Hepatocyte (in vitro differentiated cells): ENCODE results near the gene ARHGEF38. TPM values are rescaled to one million over a fixed set of nuclear protein-coding genes. Genes with fewer than 3 reads are reported as not detected.
A peak's percentile ranks its signal among the peaks of the same experiment; 100 is the strongest.

Source experiments
- DNase-seq: peaks from one replicate; pipeline ENCODE4 v3.0.0-alpha.2; 2016; ENCODE audit warnings: low spot score
- H2AFZ ChIP-seq: fragments of 200-600 bp; sonication (generic); 2 replicates; pipeline ENCODE4 v1.6.0; 2016; ENCODE audit warnings: antibody characterized with exemption, mild to moderate bottlenecking
- H3K27ac ChIP-seq: fragments of 200-600 bp; sonication (generic); 2 replicates; pipeline ENCODE4 v1.5.1; 2016; ENCODE audit warnings: mild to moderate bottlenecking
- H3K27me3 ChIP-seq: fragments of 200-600 bp; sonication (generic); 2 replicates; pipeline ENCODE4 v1.6.1; 2016
- H3K36me3 ChIP-seq: fragments of 200-600 bp; sonication (generic); replicated peaks from 2 replicates; pipeline ENCODE4 v1.5.1; 2016; ENCODE audit warnings: low read depth; ENCODE audit not compliant: insufficient read depth
- H3K4me1 ChIP-seq: fragments of 200-600 bp; sonication (generic); 2 replicates; pipeline ENCODE4 v1.5.1; 2016; ENCODE audit warnings: mild to moderate bottlenecking, moderate library complexity; ENCODE audit not compliant: insufficient read depth
- H3K4me2 ChIP-seq: fragments of 200-600 bp; sonication (generic); 2 replicates; pipeline ENCODE4 v1.6.0; 2016
- H3K4me3 ChIP-seq: fragments of 200-600 bp; sonication (generic); 2 replicates; pipeline ENCODE4 v1.5.1; 2016; ENCODE audit warnings: mild to moderate bottlenecking
- H3K79me2 ChIP-seq: fragments of 200-600 bp; sonication (generic); 2 replicates; pipeline ENCODE4 v1.6.0; 2017; ENCODE audit warnings: mild to moderate bottlenecking
- H3K9me2 ChIP-seq: fragments of 200-600 bp; sonication (generic); replicated peaks from 2 replicates; pipeline ENCODE4 v1.6.0; 2017; ENCODE audit warnings: mild to moderate bottlenecking; ENCODE audit not compliant: insufficient read depth
- H3K9me3 ChIP-seq: fragments of 200-600 bp; sonication (generic); 2 replicates; pipeline ENCODE4 v1.5.1; 2016; ENCODE audit warnings: low read depth, mild to moderate bottlenecking
- H4K20me1 ChIP-seq: fragments of 200-600 bp; sonication (generic); 2 replicates; pipeline ENCODE4 v1.6.0; 2016; ENCODE audit warnings: mild to moderate bottlenecking; ENCODE audit not compliant: insufficient read depth, poor library complexity, severe bottlenecking
- CTCF ChIP-seq: fragments of 200-600 bp; sonication (generic); IDR thresholded peaks from 2 replicates; pipeline ENCODE4 v1.5.1; 2016; ENCODE audit warnings: antibody characterized with exemption, mild to moderate bottlenecking; ENCODE audit not compliant: poor library complexity
- EZH2 ChIP-seq: fragments of 200-600 bp; sonication (generic); IDR thresholded peaks from 2 replicates; pipeline ENCODE4 v1.6.1; 2016; ENCODE audit warnings: antibody characterized with exemption, mild to moderate bottlenecking, borderline replicate concordance
- EZH2phosphoT487 ChIP-seq: fragments of 200-600 bp; sonication (generic); IDR thresholded peaks from one replicate; pipeline ENCODE4 v1.6.1; 2018; ENCODE audit warnings: antibody characterized with exemption, mild to moderate bottlenecking, low read depth, moderate library complexity; ENCODE audit not compliant: unreplicated experiment, severe bottlenecking
- WGBS: methylation state at CpG from one replicate; pipeline ENCODE4 v1.1.6; 2016; ENCODE audit warnings: low lambda C conversion rate; ENCODE audit errors: missing lambda C conversion rate; 5-methylcytosine and 5-hydroxymethylcytosine counted together
- polyA plus RNA-seq: library from polyadenylated mRNA; unstranded; fragments of >200 nt; fragmentation: Nextera tagmentation; extraction: Ambion mirVana; gene quantifications from 2 replicates; pipeline ENCODE4 v1.2.1, GENCODE V29; 2016
- total RNA-seq: library from RNA; depleted of rRNA; stranded (reverse); fragments of >200 nt; gene quantifications from 2 replicates; pipeline ENCODE4 v1.2.3, GENCODE V29; 2014

ARHGEF38 gene, protein sequence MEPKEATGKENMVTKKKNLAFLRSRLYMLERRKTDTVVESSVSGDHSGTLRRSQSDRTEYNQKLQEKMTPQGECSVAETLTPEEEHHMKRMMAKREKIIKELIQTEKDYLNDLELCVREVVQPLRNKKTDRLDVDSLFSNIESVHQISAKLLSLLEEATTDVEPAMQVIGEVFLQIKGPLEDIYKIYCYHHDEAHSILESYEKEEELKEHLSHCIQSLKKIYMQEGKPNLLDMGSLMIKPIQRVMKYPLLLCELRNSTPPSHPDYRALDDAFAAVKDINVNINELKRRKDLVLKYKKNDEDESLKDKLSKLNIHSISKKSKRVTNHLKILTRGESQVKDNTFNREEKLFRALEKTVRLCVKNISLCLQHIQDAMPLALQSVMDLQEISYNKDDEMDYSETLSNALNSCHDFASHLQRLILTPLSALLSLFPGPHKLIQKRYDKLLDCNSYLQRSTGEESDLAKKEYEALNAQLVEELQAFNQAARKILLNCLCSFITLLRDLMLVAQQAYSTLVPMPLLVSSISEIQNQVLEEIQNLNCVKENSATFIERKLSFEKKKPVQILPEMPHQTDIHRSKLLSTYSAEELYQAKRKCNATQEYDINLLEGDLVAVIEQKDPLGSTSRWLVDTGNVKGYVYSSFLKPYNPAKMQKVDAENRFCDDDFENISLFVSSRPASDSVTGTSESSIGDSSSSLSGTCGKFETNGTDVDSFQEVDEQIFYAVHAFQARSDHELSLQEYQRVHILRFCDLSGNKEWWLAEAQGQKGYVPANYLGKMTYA
- total RNA-seq (3.7 and 4.0 TPM in 2 replicates), polyA plus RNA-seq (1.6 and 2.0 TPM in 2 replicates)

DNA sequence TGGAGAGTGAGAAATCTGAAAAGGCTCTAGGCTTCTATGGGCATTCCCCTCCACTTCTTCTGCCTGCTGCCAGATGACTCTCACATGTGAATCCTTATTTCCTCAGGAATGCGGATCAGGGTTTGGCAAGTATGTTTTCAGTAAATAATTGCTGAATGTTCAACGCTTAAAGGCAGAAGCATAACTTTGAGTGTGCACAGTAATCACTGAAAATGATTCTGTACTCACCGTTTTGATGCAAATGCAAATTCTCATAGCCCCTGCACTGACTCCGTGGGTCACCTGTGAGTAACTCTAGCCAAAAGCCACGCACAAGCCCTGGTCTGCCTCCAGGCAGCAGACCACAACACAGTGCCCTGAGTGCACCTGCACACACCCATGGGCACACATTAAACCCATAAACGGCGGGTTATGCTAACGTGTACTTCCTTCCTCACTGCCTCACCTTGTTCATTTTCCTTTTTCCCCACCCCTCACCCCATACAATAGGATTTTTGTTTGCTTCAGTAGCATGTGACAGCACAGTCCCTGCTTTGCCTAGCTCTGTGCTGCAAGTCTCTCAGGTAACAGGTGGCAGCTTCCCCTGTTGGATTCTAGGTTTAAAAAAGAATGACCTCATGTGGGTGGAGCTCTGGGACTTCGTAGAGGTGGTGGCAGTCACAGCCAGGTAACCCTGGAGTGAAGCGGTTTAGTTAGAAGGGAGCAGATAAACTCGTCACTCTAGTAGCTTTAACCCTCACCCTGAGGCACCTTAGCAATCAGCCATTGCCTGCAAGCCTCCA, at the start of gene ARHGEF38:
ARHGEF38 (plus strand) TSS at position 656 of the 782 bp plus-strand sequence. CDS start 146 bp downstream, outside the sequence.
- Histone ChIP-seq H3K9me2 (no peaks in the 10 kb centered on the region), H3K36me3 (no peaks in the 10 kb centered on the region), H3K79me2 (peaks cover 17% of the 10 kb centered on the region), H3K4me3 (peak within 1 kb of the TSS; percentile 23), H3K9me3 (no peaks in the 10 kb centered on the region), H4K20me1 (no peaks in the 10 kb centered on the region), H3K4me2 (peak within 1 kb of the TSS; percentile 70), H3K27ac (peak within 1 kb of the TSS; percentile 98), H2AFZ (peak within 1 kb of the TSS; percentile 36), H3K4me1 (peaks cover 17% of the 10 kb centered on the region), H3K27me3 (no peaks in the 10 kb centered on the region)
- WGBS = 24% methylated on average over 11 of the region's 11 CpGs
- DNase-seq = peak; percentile 81
- TF ChIP-seq EZH2 (no peak), EZH2phosphoT487 (no peak), CTCF (no peak)

DNA sequence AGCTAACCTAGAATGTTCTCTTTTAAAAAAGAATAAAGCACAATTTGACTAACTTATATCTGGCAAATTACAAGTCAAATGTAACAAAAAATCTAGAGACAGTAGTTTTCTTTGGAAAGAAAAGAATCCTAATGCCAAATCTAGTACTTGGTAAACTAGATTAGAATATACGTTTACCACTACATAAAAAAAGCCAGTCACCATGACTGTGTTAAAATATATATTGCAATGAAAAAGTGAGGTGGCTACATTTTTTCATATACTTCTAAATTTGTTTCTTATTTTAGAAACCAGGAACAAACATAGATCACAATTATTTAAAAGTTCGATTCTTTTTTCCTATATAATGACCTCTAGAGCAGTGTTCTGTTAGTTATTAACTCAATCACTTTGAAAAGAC, 48.9 kb upstream of the ARHGEF38 start:
- H3K27ac ChIP-seq = no peak overlapping the region
- H3K4me1 ChIP-seq = no peaks in the 10 kb centered on the region
- H3K27me3 ChIP-seq = no peaks in the 10 kb centered on the region
- 94% methylated on average over 2 of the region's 2 CpGs for WGBS
- TF ChIP-seq EZH2 = no peak
- TF ChIP-seq CTCF = no peak
- no peak for TF ChIP-seq EZH2phosphoT487
- DNase-seq = no peak
- no peak overlapping the region for H3K4me2 ChIP-seq
- no peaks in the 10 kb centered on the region for H4K20me1 ChIP-seq
- no peaks in the 10 kb centered on the region for H3K9me2 ChIP-seq
- H2AFZ ChIP-seq = no peak overlapping the region
- H3K36me3 ChIP-seq = no peaks in the 10 kb centered on the region
- no peak overlapping the region for H3K4me3 ChIP-seq
- no peaks in the 10 kb centered on the region for H3K79me2 ChIP-seq
- no peaks in the 10 kb centered on the region for H3K9me3 ChIP-seq

DNA sequence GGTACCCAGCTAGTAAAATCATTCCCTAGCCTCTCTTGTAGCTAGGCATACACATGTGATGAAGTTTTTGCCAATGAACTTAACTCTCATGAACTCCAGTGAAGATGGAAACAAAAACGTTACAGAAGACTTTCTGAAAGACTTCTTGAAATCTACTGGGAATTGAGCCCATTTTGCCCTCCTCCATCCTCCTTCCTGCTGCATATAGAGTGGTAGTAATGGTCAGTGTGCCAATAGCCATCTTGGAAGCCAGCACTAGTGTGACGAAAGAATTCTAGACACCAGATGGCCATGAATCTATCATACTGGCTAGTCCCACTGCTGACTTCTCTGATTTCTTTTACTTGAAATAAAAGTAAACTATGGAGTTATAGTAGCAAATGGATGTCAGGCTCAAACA, 47.7 kb upstream of the ARHGEF38 start:
- H3K36me3 ChIP-seq = no peaks in the 10 kb centered on the region
- no peak overlapping the region for H3K4me3 ChIP-seq
- 75% methylated on average over 2 of the region's 2 CpGs for WGBS
- no peaks in the 10 kb centered on the region for H3K9me3 ChIP-seq
- DNase-seq = no peak
- H4K20me1 ChIP-seq = no peaks in the 10 kb centered on the region
- no peak overlapping the region for H3K4me2 ChIP-seq
- no peaks in the 10 kb centered on the region for H3K27me3 ChIP-seq
- H2AFZ ChIP-seq = no peak overlapping the region
- no peaks in the 10 kb centered on the region for H3K9me2 ChIP-seq
- H3K79me2 ChIP-seq = no peaks in the 10 kb centered on the region
- H3K27ac ChIP-seq = no peak overlapping the region
- no peaks in the 10 kb centered on the region for H3K4me1 ChIP-seq
- TF ChIP-seq EZH2phosphoT487 (no peak), EZH2 (no peak), CTCF (no peak)
